H1 (cell line): ENCODE results near the gene GASK1B. TPM values are rescaled to one million over a fixed set of nuclear protein-coding genes. Genes with fewer than 3 reads are reported as not detected.
A peak's percentile ranks its signal among the peaks of the same experiment; 100 is the strongest.

Experiments used
- CTCF ChIA-PET: fragments of 300-600 bp; sonication (Branson Sonifier 250); formaldehyde crosslinking; loops from one replicate; lab custom pipeline; 2021; ENCODE audit not compliant: partially characterized antibody; lab: Charles Lee
- POLR2A ChIA-PET: fragments of 300-600 bp; sonication (Branson Sonifier 250); formaldehyde crosslinking; loops from one replicate; lab custom pipeline; 2021; ENCODE audit warnings: inconsistent platforms; ENCODE audit not compliant: partially characterized antibody; lab: Charles Lee
- DNase-seq, 2 experiments: peaks; one replicate each; pipeline versions ENCODE4 v3.0.0 to v3.0.0-alpha.2; 2010 to 2022; ENCODE audit warnings: low spot score in 2 of 2, low read depth in 1 of 2, mixed read lengths in 1 of 2
- FAIRE-seq: peaks from 2 replicates; lab custom pipeline; 2011; peaks lifted over from hg19 to GRCh38; lab: Jason Lieb, UNC
- H2AFZ ChIP-seq: 2 replicates; pipeline ENCODE4 v1.8.1; 2012; ENCODE audit warnings: low read length, inconsistent platforms
- H2AK5ac ChIP-seq: 2 replicates; pipeline ENCODE4 v1.6.1; 2013; ENCODE audit warnings: low read depth, low read length
- H2BK120ac ChIP-seq: replicated peaks from 2 replicates; pipeline ENCODE3; 2013; ENCODE audit warnings: low read depth, low read length, inconsistent platforms
- H2BK12ac ChIP-seq: 2 replicates; pipeline ENCODE4 v1.6.1; 2013; ENCODE audit warnings: low read depth, low read length
- H2BK15ac ChIP-seq: 2 replicates; pipeline ENCODE4 v1.6.1; 2013; ENCODE audit warnings: low read length
- H2BK20ac ChIP-seq: 2 replicates; pipeline ENCODE4 v1.6.1; 2013; ENCODE audit warnings: low read length
- H2BK5ac ChIP-seq: 2 replicates; pipeline ENCODE4 v1.6.1; 2013; ENCODE audit warnings: low read depth, low read length
- H3K14ac ChIP-seq: 2 replicates; pipeline ENCODE4 v1.6.1; 2013; ENCODE audit warnings: inconsistent platforms; ENCODE audit not compliant: insufficient read length
- H3K18ac ChIP-seq: 2 replicates; pipeline ENCODE4 v1.6.1; 2013; ENCODE audit warnings: low read length; ENCODE audit errors: extremely low read depth
- H3K23ac ChIP-seq: 2 replicates; pipeline ENCODE4 v1.6.1; 2013; ENCODE audit warnings: inconsistent platforms; ENCODE audit not compliant: insufficient read length
- H3K23me2 ChIP-seq: 2 replicates; pipeline ENCODE4 v1.6.1; 2013; ENCODE audit warnings: low read depth, low read length
- H3K27ac ChIP-seq: 2 replicates; pipeline ENCODE4 v1.6.1; 2011; ENCODE audit warnings: low read depth, low read length, inconsistent platforms
- H3K27me3 ChIP-seq, 4 experiments: replicated peaks in 1 of 4; 1 replicate in 1 of 4; 2 replicates in 3 of 4; pipeline versions ENCODE4 v1.6.1 to v1.8.1; 2011 to 2013; ENCODE audit warnings: low read length in 3 of 4, mild to moderate bottlenecking in 3 of 4, inconsistent platforms in 2 of 4, mixed read lengths in 2 of 4, moderate library complexity in 1 of 4; ENCODE audit not compliant: control insufficient read depth in 3 of 4, insufficient read depth in 3 of 4; ENCODE audit errors: extremely low read depth in 1 of 4
- H3K36me3 ChIP-seq, 4 experiments: 2 replicates each; pipeline versions ENCODE4 v1.6.1 to v1.8.1; 2011 to 2013; ENCODE audit warnings: mild to moderate bottlenecking in 4 of 4, low read length in 3 of 4, moderate library complexity in 2 of 4, control low read depth in 1 of 4, inconsistent platforms in 1 of 4; ENCODE audit not compliant: insufficient read depth in 4 of 4, control insufficient read depth in 2 of 4
- H3K4ac ChIP-seq: replicated peaks from 2 replicates; pipeline ENCODE3; 2013; ENCODE audit warnings: low read length, low read depth, mixed read lengths, inconsistent platforms; ENCODE audit not compliant: insufficient read length
- H3K4me1 ChIP-seq, 4 experiments: replicated peaks in 1 of 4; 1 replicate in 1 of 4; 2 replicates in 3 of 4; pipeline versions ENCODE4 v1.6.1 to v1.8.1; 2011 to 2013; ENCODE audit warnings: low read length in 3 of 4, inconsistent platforms in 2 of 4, mixed read lengths in 1 of 4; ENCODE audit not compliant: insufficient read depth in 4 of 4, control insufficient read depth in 3 of 4
- H3K4me2 ChIP-seq, 2 experiments: 2 replicates each; pipeline versions ENCODE4 v1.6.1 to v1.8.1; 2011 to 2013; ENCODE audit warnings: low read depth in 2 of 2, low read length in 2 of 2, control low read depth in 1 of 2, inconsistent platforms in 1 of 2, mild to moderate bottlenecking in 1 of 2; ENCODE audit not compliant: insufficient read depth in 1 of 2
- H3K4me3 ChIP-seq, 4 experiments: fragments of 200-600, 300-600 bp in 1 of 4; sonication (generic), shearing (Covaris generic), sonication (Bioruptor Twin) in 1 of 4; 2 replicates each; pipeline versions ENCODE4 v1.5.1 to v1.8.1; 2011 to 2016; ENCODE audit warnings: low read length in 4 of 4, low read depth in 3 of 4, control low read depth in 2 of 4, inconsistent platforms in 2 of 4, mild to moderate bottlenecking in 2 of 4, mixed read lengths in 1 of 4, moderate library complexity in 1 of 4; ENCODE audit not compliant: insufficient read depth in 2 of 4; ENCODE audit errors: extremely low read depth in 1 of 4
- H3K56ac ChIP-seq: replicated peaks from 2 replicates; pipeline ENCODE3; 2013; ENCODE audit warnings: low read depth, mild to moderate bottlenecking, mixed read lengths, low read length, inconsistent platforms; ENCODE audit not compliant: insufficient read length
- H3K79me1 ChIP-seq: 2 replicates; pipeline ENCODE4 v1.6.1; 2013; ENCODE audit warnings: low read depth, low read length, control low read depth
- H3K79me2 ChIP-seq, 2 experiments: 2 replicates each; pipeline versions ENCODE4 v1.6.1 to v1.8.1; 2012 to 2013; ENCODE audit warnings: low read length in 2 of 2, mild to moderate bottlenecking in 2 of 2, inconsistent platforms in 1 of 2; ENCODE audit not compliant: insufficient read depth in 2 of 2, control insufficient read depth in 1 of 2
- H3K9ac ChIP-seq, 4 experiments: replicated peaks in 1 of 4; 1 replicate in 1 of 4; 2 replicates in 3 of 4; pipeline versions ENCODE4 v1.6.1 to v1.8.1; 2011 to 2013; ENCODE audit warnings: low read depth in 3 of 4, low read length in 3 of 4, control low read depth in 2 of 4, mild to moderate bottlenecking in 2 of 4, moderate library complexity in 2 of 4, inconsistent platforms in 1 of 4; ENCODE audit errors: extremely low read depth in 1 of 4
- H3K9me3 ChIP-seq, 2 experiments: 2 replicates each; pipeline versions ENCODE4 v1.6.1 to v1.8.1; 2012 to 2013; ENCODE audit warnings: mild to moderate bottlenecking in 2 of 2, moderate library complexity in 2 of 2, control low read depth in 1 of 2, inconsistent platforms in 1 of 2, low read depth in 1 of 2, low read length in 1 of 2, mixed read lengths in 1 of 2; ENCODE audit not compliant: insufficient read depth in 2 of 2
- H4K20me1 ChIP-seq, 2 experiments: replicated peaks in 1 of 2; 2 replicates each; pipeline versions ENCODE3 to v1.8.1; 2011 to 2013; ENCODE audit warnings: inconsistent platforms in 2 of 2, low read length in 2 of 2, mild to moderate bottlenecking in 1 of 2; ENCODE audit not compliant: insufficient read depth in 2 of 2, control insufficient read depth in 1 of 2
- H4K5ac ChIP-seq: 2 replicates; pipeline ENCODE4 v1.6.1; 2013; ENCODE audit warnings: low read length, low read depth, mixed read lengths, inconsistent platforms; ENCODE audit not compliant: insufficient read length
- H4K8ac ChIP-seq: 2 replicates; pipeline ENCODE4 v1.8.0; 2013; ENCODE audit warnings: mild to moderate bottlenecking, moderate library complexity, low read length, inconsistent platforms; ENCODE audit not compliant: insufficient read depth; ENCODE audit errors: extremely low read depth
- H4K91ac ChIP-seq: replicated peaks from 2 replicates; pipeline ENCODE3; 2013; ENCODE audit warnings: low read length, mixed read lengths, inconsistent platforms; ENCODE audit not compliant: insufficient read length
- E2F6 ChIP-seq: IDR thresholded peaks from 2 replicates; pipeline ENCODE4 v1.6.1; 2012; ENCODE audit warnings: inconsistent platforms
- WGBS, 2 experiments: shearing (Covaris generic) in 1 of 2; methylation state at CpG; one replicate each; pipeline versions ENCODE4 v1.1.6 to v1.1.7; 2013 to 2015; ENCODE audit warnings: low lambda C conversion rate in 2 of 2, mixed read lengths in 2 of 2, inconsistent platforms in 1 of 2, low coverage in 1 of 2, missing lambda C conversion rate in 1 of 2; ENCODE audit not compliant: insufficient replicate concordance in 2 of 2, insufficient coverage in 1 of 2, insufficient read length in 1 of 2; ENCODE audit errors: extremely low coverage in 1 of 2, missing lambda C conversion rate in 1 of 2; 5-methylcytosine and 5-hydroxymethylcytosine counted together
- polyA plus RNA-seq, 7 experiments: library from polyadenylated mRNA; depleted of rRNA in 3 of 7; stranded (reverse) in 5 of 7; unstranded in 2 of 7; fragments of >200 nt in 5 of 7; fragments of 200-250 nt in 2 of 7; gene quantifications; 1 replicate in 5 of 7; 2 replicates in 1 of 7; 4 replicates in 1 of 7; pipeline versions ENCODE4 v1.2.1 to v1.2.3, GENCODE V29; 2011 to 2013; ENCODE audit warnings: missing spikeins in 2 of 7, mixed read lengths in 2 of 7
- total RNA-seq: library from RNA; stranded (reverse); fragmentation: NEBNext Ultra II Directional; extraction: Animal tissue kit (Norgen Biotek cat#: 25700); gene quantifications from 2 replicates; pipeline ENCODE4 v1.2.1, GENCODE V29; 2021

GASK1B gene
- total and polyA plus RNA-seq, 2 of the 8 experiments (the other 6 are each of a cell fraction or from before 2014, with no cell fraction given) = not detected

- no peak overlapping the region for H2BK15ac ChIP-seq
- no peaks in the 10 kb centered on the region for H3K23me2 ChIP-seq
- H4K20me1 ChIP-seq = no peaks in the 10 kb centered on the region
- H3K14ac ChIP-seq = no peak overlapping the region
- no peaks in the 10 kb centered on the region for H3K79me1 ChIP-seq
- no peak overlapping the region for H2BK20ac ChIP-seq
- no peak overlapping the region for H3K4me2 ChIP-seq
- H3K18ac ChIP-seq = no peak overlapping the region
- H4K91ac ChIP-seq = no peak overlapping the region
- no peaks in the 10 kb centered on the region for H3K4me1 ChIP-seq
- H4K5ac ChIP-seq = no peak overlapping the region
- no peaks in the 10 kb centered on the region for H3K27me3 ChIP-seq
- no peak overlapping the region for H3K23ac ChIP-seq
- no peak overlapping the region for H4K8ac ChIP-seq
- no peak overlapping the region for H2BK12ac ChIP-seq
- H3K4me3 ChIP-seq = no peak overlapping the region
- H2AK5ac ChIP-seq = no peak overlapping the region
- no peaks in the 10 kb centered on the region for H3K36me3 ChIP-seq
- no peak overlapping the region for H2BK5ac ChIP-seq
- peak overlapping the region; percentile 50; the same call in 1 of the 2 replicates for H2AFZ ChIP-seq
- no peak overlapping the region for H3K4ac ChIP-seq
- no peak overlapping the region; a peak in 1 of 7 replicates for H3K9ac ChIP-seq
- no peaks in the 10 kb centered on the region for H3K9me3 ChIP-seq
- FAIRE-seq = no peak
- no peaks in the 10 kb centered on the region for H3K79me2 ChIP-seq
- ChIA-PET POLR2A (no interaction called here), CTCF (interaction anchor here (5.4 kb wide), 1 partner anchor 10 kb away, joined by 23 read pairs; the partner anchor contains the start of gene GASK1B)
- H3K56ac ChIP-seq = no peak overlapping the region
- H2BK120ac ChIP-seq = no peak overlapping the region
- DNase-seq = no peak
- no peak overlapping the region for H3K27ac ChIP-seq
- WGBS, 2 experiments = 91% methylated on average over 6 of the region's 6 CpGs; no CpG with 5 or more reads in 1 of the 2 experiments
- no peak for TF ChIP-seq E2F6
These were observed 11.1 kb downstream of the GASK1B start for GRCh38 chr4:158161551-158162354.
